IMR-90 (cell line): ENCODE measurements around the gene RPH3AL. TPM values are rescaled to one million over a fixed set of nuclear protein-coding genes. Genes with fewer than 3 reads are reported as not detected.

Experiments
- ATAC-seq: fragments of 200-7000 bp; cut with Tn5 transposase; 2 replicates; pipeline ENCODE4 v1.9.1; 2020; ENCODE audit warnings: low read depth, mild to moderate bottlenecking, moderate library complexity
- BruUV-seq: library from RNA; stranded (reverse); fragments of 400-500 nt; replicated peaks from 2 replicates; lab custom pipeline; 2021; lab: Mats Ljungman, UMichigan
- CTCF ChIA-PET: fragments of 300-600 bp; formaldehyde crosslinking; extraction: SDS; loops from one replicate; lab custom pipeline; 2021; ENCODE audit warnings: antibody characterized with exemption; lab: Yijun Ruan, JAX
- POLR2A ChIA-PET: fragments of 300-600 bp; sonication (Branson Sonifier 250); formaldehyde crosslinking; loops from one replicate; lab custom pipeline; 2022; ENCODE audit warnings: antibody characterized with exemption; ENCODE audit not compliant: unreplicated experiment; lab: Charles Lee
- DNase-seq: peaks from one replicate; pipeline ENCODE4 v3.0.0; 2013
- H2AFZ ChIP-seq: replicated peaks from 2 replicates; pipeline ENCODE3; 2013; ENCODE audit warnings: low read length, mild to moderate bottlenecking; ENCODE audit not compliant: poor library complexity
- H2AK5ac ChIP-seq: 2 replicates; pipeline ENCODE4 v1.6.1; 2013; ENCODE audit warnings: low read depth, low read length, inconsistent platforms
- H2AK9ac ChIP-seq: replicated peaks from 2 replicates; pipeline ENCODE3; 2013; ENCODE audit warnings: mild to moderate bottlenecking, low read depth, low read length, moderate library complexity; ENCODE audit not compliant: poor library complexity
- H2BK120ac ChIP-seq: 2 replicates; pipeline ENCODE4 v1.6.1; 2013; ENCODE audit warnings: low read depth, low read length, inconsistent platforms
- H2BK15ac ChIP-seq: 3 replicates; pipeline ENCODE4 v1.6.1; 2013; ENCODE audit warnings: low read depth, low read length, inconsistent platforms
- H2BK20ac ChIP-seq: 2 replicates; pipeline ENCODE4 v1.6.1; 2013; ENCODE audit warnings: low read depth, mild to moderate bottlenecking, inconsistent platforms, low read length, moderate library complexity
- H2BK5ac ChIP-seq: 2 replicates; pipeline ENCODE4 v1.6.1; 2013; ENCODE audit warnings: mild to moderate bottlenecking, low read depth, low read length, inconsistent platforms; ENCODE audit not compliant: poor library complexity, severe bottlenecking
- H3K14ac ChIP-seq: replicated peaks from 2 replicates; pipeline ENCODE4 v1.6.1; 2013; ENCODE audit warnings: low read depth, low read length, inconsistent platforms
- H3K18ac ChIP-seq: 2 replicates; pipeline ENCODE4 v1.6.1; 2013; ENCODE audit warnings: low read depth, low read length, control low read depth
- H3K23ac ChIP-seq: 2 replicates; pipeline ENCODE4 v1.6.1; 2013; ENCODE audit warnings: low read depth, low read length, inconsistent platforms
- H3K27ac ChIP-seq: 2 replicates; pipeline ENCODE4 v1.5.1; 2013; ENCODE audit warnings: mild to moderate bottlenecking, control low read depth, low read length; ENCODE audit not compliant: insufficient read depth
- H3K27me3 ChIP-seq: 2 replicates; pipeline ENCODE4 v1.6.1; 2013; ENCODE audit warnings: low read length; ENCODE audit not compliant: control insufficient read depth, insufficient read depth
- H3K36me3 ChIP-seq: 2 replicates; pipeline ENCODE4 v1.6.1; 2013; ENCODE audit warnings: low read length, mixed read lengths; ENCODE audit not compliant: control insufficient read depth, insufficient read depth
- H3K4ac ChIP-seq: 2 replicates; pipeline ENCODE4 v1.6.1; 2013; ENCODE audit warnings: low read depth, low read length, inconsistent platforms
- H3K4me1 ChIP-seq: 2 replicates; pipeline ENCODE4 v1.6.1; 2013; ENCODE audit warnings: low read length, mixed read lengths; ENCODE audit not compliant: control insufficient read depth, insufficient read depth
- H3K4me2 ChIP-seq: 2 replicates; pipeline ENCODE4 v1.6.1; 2013; ENCODE audit warnings: low read depth, mild to moderate bottlenecking, control low read depth, low read length, moderate library complexity
- H3K4me3 ChIP-seq: 2 replicates; pipeline ENCODE4 v1.5.1; 2013; ENCODE audit warnings: low read depth, mild to moderate bottlenecking, control low read depth, low read length, moderate library complexity; ENCODE audit not compliant: insufficient read depth
- H3K56ac ChIP-seq: 2 replicates; pipeline ENCODE4 v1.6.1; 2013; ENCODE audit warnings: low read length, inconsistent platforms; ENCODE audit not compliant: insufficient read depth; ENCODE audit errors: extremely low read depth
- H3K79me1 ChIP-seq, 2 experiments: 2 replicates each; pipeline ENCODE4 v1.6.1; 2013; ENCODE audit warnings: low read length in 2 of 2, inconsistent platforms in 1 of 2, low read depth in 1 of 2
- H3K9ac ChIP-seq: 2 replicates; pipeline ENCODE4 v1.6.1; 2013; ENCODE audit warnings: low read depth, low read length, control low read depth
- H3K9me1 ChIP-seq: 2 replicates; pipeline ENCODE4 v1.6.1; 2013; ENCODE audit warnings: low read length, inconsistent platforms; ENCODE audit not compliant: insufficient read depth
- H3K9me3 ChIP-seq: 2 replicates; pipeline ENCODE4 v1.6.1; 2013; ENCODE audit warnings: low read length; ENCODE audit not compliant: control insufficient read depth, insufficient read depth
- H4K20me1 ChIP-seq: 2 replicates; pipeline ENCODE4 v1.6.1; 2013; ENCODE audit warnings: low read length, inconsistent platforms; ENCODE audit not compliant: insufficient read depth
- H4K5ac ChIP-seq: 2 replicates; pipeline ENCODE4 v1.6.1; 2013; ENCODE audit warnings: mild to moderate bottlenecking, low read depth, low read length, control low read depth
- H4K8ac ChIP-seq, 2 experiments: 2 replicates each; pipeline ENCODE4 v1.6.1; 2013; ENCODE audit warnings: low read depth in 2 of 2, low read length in 2 of 2, control low read depth in 1 of 2, inconsistent platforms in 1 of 2
- H4K91ac ChIP-seq: 2 replicates; pipeline ENCODE4 v1.6.1; 2013; ENCODE audit warnings: low read depth, low read length, inconsistent platforms; ENCODE audit not compliant: insufficient read depth
- BHLHE40 ChIP-seq: fragments of 150-350 bp; IDR thresholded peaks from 2 replicates; pipeline ENCODE4 v1.6.1; 2016; ENCODE audit warnings: mild to moderate bottlenecking, low read depth, low read length
- CEBPB ChIP-seq: IDR thresholded peaks from 2 replicates; pipeline ENCODE4 v1.6.1; 2012; ENCODE audit warnings: low read depth, low read length, improper control_type of control experiment
- CHD1 ChIP-seq: IDR thresholded peaks from 2 replicates; pipeline ENCODE4 v1.6.1; 2012; ENCODE audit warnings: low read depth, low read length, improper control_type of control experiment
- ELK1 ChIP-seq: fragments of 150-350 bp; IDR thresholded peaks from 2 replicates; pipeline ENCODE4 v1.6.1; 2016; ENCODE audit warnings: low read depth, mild to moderate bottlenecking, low read length, moderate library complexity, borderline replicate concordance
- FOS ChIP-seq: fragments of 150-350 bp; IDR thresholded peaks from 2 replicates; pipeline ENCODE4 v1.6.1; 2016; ENCODE audit warnings: low read depth, low read length
- MAFK ChIP-seq: IDR thresholded peaks from 2 replicates; pipeline ENCODE4 v1.6.1; 2012; ENCODE audit warnings: low read depth, low read length, improper control_type of control experiment
- MAZ ChIP-seq: IDR thresholded peaks from 2 replicates; pipeline ENCODE4 v1.6.1; 2012; ENCODE audit warnings: low read depth, mild to moderate bottlenecking, low read length, improper control_type of control experiment, moderate library complexity, borderline replicate concordance
- MXI1 ChIP-seq: IDR thresholded peaks from 2 replicates; pipeline ENCODE4 v1.6.1; 2012; ENCODE audit warnings: low read depth, mild to moderate bottlenecking, low read length, moderate library complexity, borderline replicate concordance
- POLR2A ChIP-seq: IDR thresholded peaks from 2 replicates; pipeline ENCODE4 v1.6.1; 2012; ENCODE audit warnings: mild to moderate bottlenecking, low read depth, low read length
- RAD21 ChIP-seq: IDR thresholded peaks from 2 replicates; pipeline ENCODE4 v1.6.1; 2012; ENCODE audit warnings: low read length, improper control_type of control experiment
- RCOR1 ChIP-seq: IDR thresholded peaks from 2 replicates; pipeline ENCODE4 v1.6.1; 2012; ENCODE audit warnings: mild to moderate bottlenecking, low read length, improper control_type of control experiment; ENCODE audit not compliant: insufficient replicate concordance
- RFX5 ChIP-seq: IDR thresholded peaks from 2 replicates; pipeline ENCODE4 v1.8.0; 2012; ENCODE audit warnings: low read depth, mild to moderate bottlenecking, low read length, moderate library complexity
- SMC3 ChIP-seq: fragments of 150-350 bp; IDR thresholded peaks from 2 replicates; pipeline ENCODE4 v1.6.1; 2016; ENCODE audit warnings: low read depth, mild to moderate bottlenecking, antibody characterized with exemption, low read length, moderate library complexity
- USF2 ChIP-seq: fragments of 150-350 bp; IDR thresholded peaks from 2 replicates; pipeline ENCODE4 v1.6.1; 2017; ENCODE audit warnings: mild to moderate bottlenecking, antibody characterized with exemption, low read length, low read depth
- WGBS, 2 experiments: methylation state at CpG; one replicate each; pipeline versions ENCODE4 v1.1.5 to v1.1.7; 2013; ENCODE audit warnings: missing lambda C conversion rate in 2 of 2; ENCODE audit not compliant: insufficient read length in 1 of 2; ENCODE audit errors: extremely low coverage in 2 of 2; 5-methylcytosine and 5-hydroxymethylcytosine counted together
- dilution Hi-C: fragments of 300-500 bp; cut with HindIII; formaldehyde crosslinking; loops from one replicate; pipeline ENCODE4 v1.14.3; 2018; ENCODE audit warnings: low sequenced_read_pairs; ENCODE audit not compliant: unreplicated experiment
- in situ Hi-C: fragments of 300-500 bp; cut with MboI; formaldehyde crosslinking; loops from 3 replicates; pipeline ENCODE4 v1.14.3; 2019; ENCODE audit warnings: low sequenced_read_pairs, inconsistent platforms, mixed read lengths
- intact Hi-C: fragments of 100-400 bp; cut with micrococcal nuclease; formaldehyde crosslinking; loops from 2 replicates; pipeline ENCODE4 v1.10.0; 2022
- polyA plus RNA-seq, 3 experiments: library from polyadenylated mRNA; depleted of rRNA; stranded (reverse); fragments of >200 nt; gene quantifications; 2 replicates each; pipeline ENCODE4 v1.2.3, GENCODE V29; 2012; ENCODE audit warnings: low replicate concordance in 1 of 3
- total RNA-seq: library from RNA; depleted of rRNA; stranded (reverse); fragments of >200 nt; gene quantifications from 2 replicates; pipeline ENCODE4 v1.2.3, GENCODE V29; 2012
- TF ChIP-seq, protein P1 (sequence below): conservative IDR thresholded peaks from 2 replicates; pipeline ENCODE4 v1.5.1; 2012; ENCODE audit warnings: mild to moderate bottlenecking, low read depth, low read length, improper control_type of control experiment

RPH3AL gene
- total and polyA plus RNA-seq, 2 of the 4 experiments (the other 2 are of a cell fraction) = 1.8 to 2.5 TPM

GRCh38 chr17:283911-284675, 68.5 kb downstream of the RPH3AL start:
- no peak overlapping the region for H4K5ac ChIP-seq
- WGBS, 2 experiments = 46% methylated on average over 6 of the region's 25 CpGs; no CpG with 5 or more reads in 1 of the 2 experiments
- H4K91ac ChIP-seq = no peak overlapping the region
- intact Hi-C loops (no loop called here), dilution Hi-C loops (no loop called here), in situ Hi-C loops (no loop called here)
- no peaks in the 10 kb centered on the region for H3K36me3 ChIP-seq
- H2AK9ac ChIP-seq = no peak overlapping the region
- TF ChIP-seq ELK1 (no peak), CEBPB (no peak), SMC3 (no peak), BHLHE40 (no peak), MAFK (no peak), FOS (no peak), RFX5 (no peak), CHD1 (no peak), MXI1 (no peak), POLR2A (no peak), USF2 (no peak), RCOR1 (no peak), MAZ (no peak), RAD21 (no peak)
- TF ChIP-seq, protein P1, sequence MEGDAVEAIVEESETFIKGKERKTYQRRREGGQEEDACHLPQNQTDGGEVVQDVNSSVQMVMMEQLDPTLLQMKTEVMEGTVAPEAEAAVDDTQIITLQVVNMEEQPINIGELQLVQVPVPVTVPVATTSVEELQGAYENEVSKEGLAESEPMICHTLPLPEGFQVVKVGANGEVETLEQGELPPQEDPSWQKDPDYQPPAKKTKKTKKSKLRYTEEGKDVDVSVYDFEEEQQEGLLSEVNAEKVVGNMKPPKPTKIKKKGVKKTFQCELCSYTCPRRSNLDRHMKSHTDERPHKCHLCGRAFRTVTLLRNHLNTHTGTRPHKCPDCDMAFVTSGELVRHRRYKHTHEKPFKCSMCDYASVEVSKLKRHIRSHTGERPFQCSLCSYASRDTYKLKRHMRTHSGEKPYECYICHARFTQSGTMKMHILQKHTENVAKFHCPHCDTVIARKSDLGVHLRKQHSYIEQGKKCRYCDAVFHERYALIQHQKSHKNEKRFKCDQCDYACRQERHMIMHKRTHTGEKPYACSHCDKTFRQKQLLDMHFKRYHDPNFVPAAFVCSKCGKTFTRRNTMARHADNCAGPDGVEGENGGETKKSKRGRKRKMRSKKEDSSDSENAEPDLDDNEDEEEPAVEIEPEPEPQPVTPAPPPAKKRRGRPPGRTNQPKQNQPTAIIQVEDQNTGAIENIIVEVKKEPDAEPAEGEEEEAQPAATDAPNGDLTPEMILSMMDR = no peak
- H3K4me3 ChIP-seq = no peak overlapping the region
- no peaks in the 10 kb centered on the region for H3K9me1 ChIP-seq
- H3K79me1 ChIP-seq = no peaks in the 10 kb centered on the region
- no peak overlapping the region for H3K18ac ChIP-seq
- no peaks in the 10 kb centered on the region for H4K20me1 ChIP-seq
- H3K56ac ChIP-seq = no peak overlapping the region
- POLR2A ChIA-PET = no interaction called here
- H3K27me3 ChIP-seq = peaks cover 14% of the 10 kb centered on the region
- H4K8ac ChIP-seq = no peak overlapping the region
- DNase-seq (no peak), ATAC-seq (no peak)
- no peak overlapping the region for H3K14ac ChIP-seq
- H3K4me1 ChIP-seq = no peaks in the 10 kb centered on the region
- no peak overlapping the region for H3K4ac ChIP-seq
- no peak overlapping the region for H2BK120ac ChIP-seq
- H3K27ac ChIP-seq = no peak overlapping the region
- no TSS peak for BruUV-seq
- CTCF ChIA-PET = no interaction called here
- no peak overlapping the region for H3K4me2 ChIP-seq
- H3K9ac ChIP-seq = no peak overlapping the region
- H2AFZ ChIP-seq = no peak overlapping the region
- no peak overlapping the region for H2AK5ac ChIP-seq
- H2BK5ac ChIP-seq = no peak overlapping the region
- H2BK15ac ChIP-seq = no peak overlapping the region
- H3K23ac ChIP-seq = no peak overlapping the region
- H3K9me3 ChIP-seq = peaks cover 3% of the 10 kb centered on the region
- no peak overlapping the region for H2BK20ac ChIP-seq
